Measurements from ENCODE around the gene TBC1D3G.
"Not testable (repeated sequence)": the region's sequence is repeated elsewhere in the genome, so short reads cannot be mapped to it uniquely, and the experiment has no call there.

TBC1D3G gene

DNA sequence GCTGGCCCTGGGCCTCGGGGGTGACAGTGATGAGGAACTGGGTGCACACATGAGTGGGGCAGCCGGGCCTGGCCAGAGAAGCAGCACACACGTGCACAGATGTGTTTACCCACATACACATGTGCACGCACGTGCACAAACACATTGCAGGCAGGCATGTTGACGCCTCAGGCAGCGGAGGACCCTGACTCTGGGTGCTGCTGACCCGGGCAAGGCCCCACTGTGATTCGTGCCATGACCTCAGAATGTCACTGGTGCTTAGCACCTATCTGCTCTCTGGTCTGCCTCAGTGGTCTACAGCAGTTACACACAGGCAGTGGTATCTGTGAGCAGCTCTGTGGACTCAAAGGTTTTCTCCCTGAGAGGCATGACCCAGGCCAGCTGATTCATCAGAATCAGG is at the start of gene TBC1D3G:
TSS of gene TBC1D3G (plus strand) at position 301 of the 400 bp plus-strand sequence. CDS start 1,528 bp downstream, outside the sequence.
- DNase-seq, result not testable (repeated sequence)

DNA sequence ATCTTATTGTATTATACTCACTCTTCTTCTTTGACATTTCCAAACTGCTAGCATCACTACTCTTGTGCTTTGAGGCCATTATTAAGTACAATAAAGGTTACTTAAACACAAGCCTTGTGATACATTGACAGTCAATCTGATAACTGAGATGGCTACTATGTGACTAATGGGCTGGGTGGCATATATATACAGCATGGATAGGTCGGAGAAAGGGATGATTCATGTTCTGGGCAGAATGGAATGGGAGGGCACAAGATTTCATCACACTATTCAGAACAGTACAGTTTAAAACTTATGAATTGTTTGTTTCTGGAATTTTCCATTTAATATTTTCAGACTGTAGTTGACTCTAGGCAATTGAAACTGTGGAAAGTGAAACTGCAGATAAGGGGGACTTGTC is 40.4 kb upstream of the TBC1D3G start:
- DNase-seq, result not testable (repeated sequence)

DNA sequence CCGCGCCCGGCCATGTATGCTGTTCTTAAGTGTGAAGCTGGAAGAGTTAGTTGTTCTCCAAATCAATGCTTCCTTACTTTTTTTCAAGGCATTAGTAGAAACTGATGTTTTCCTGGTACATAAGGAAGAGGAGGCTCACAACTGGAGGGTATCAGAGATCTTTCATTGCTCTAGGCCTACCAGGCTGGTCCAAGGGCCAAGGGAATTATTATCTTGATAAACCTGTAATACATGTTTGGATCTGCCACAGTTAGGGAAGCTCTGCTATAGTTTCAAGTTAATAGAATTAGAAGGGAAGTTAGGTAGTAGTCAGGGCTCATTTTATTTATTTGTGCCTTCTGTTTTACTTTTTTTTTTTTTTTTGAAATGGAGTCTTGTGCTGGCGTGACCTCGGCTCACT is 39.5 kb upstream of the TBC1D3G start:
- not testable (repeated sequence) for DNase-seq

DNA sequence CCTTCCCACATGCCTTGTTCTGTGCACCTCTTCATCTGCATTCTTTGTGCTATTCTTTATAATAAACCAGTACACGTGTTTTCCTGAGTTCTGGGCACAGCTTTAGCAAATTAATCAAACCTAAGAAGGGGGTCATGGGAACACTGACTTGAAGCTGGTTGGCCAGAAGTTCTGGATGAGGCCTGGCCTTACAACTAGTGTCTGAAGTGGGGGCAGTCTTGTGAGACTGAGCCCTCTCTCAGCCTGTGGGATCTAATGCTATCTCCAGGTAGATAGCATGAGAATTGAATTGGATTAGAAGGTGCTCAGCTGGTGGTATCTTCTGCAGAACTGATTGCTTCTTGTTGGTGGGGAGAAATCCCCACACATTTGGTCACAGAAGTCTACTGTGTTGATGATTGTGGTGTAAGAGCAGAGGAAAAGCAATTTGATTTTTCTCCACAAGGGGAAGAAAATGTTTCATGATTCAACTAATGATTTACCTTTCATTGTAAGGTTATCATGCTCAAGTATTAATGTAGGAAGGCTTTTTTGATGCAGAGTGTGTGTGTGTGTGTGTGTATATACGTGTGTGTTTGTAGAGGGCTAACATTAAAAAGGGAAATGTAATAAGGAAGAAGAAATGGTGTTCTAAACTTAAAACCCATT is 33.6 kb upstream of the TBC1D3G start:
- not testable (repeated sequence) for DNase-seq

DNA sequence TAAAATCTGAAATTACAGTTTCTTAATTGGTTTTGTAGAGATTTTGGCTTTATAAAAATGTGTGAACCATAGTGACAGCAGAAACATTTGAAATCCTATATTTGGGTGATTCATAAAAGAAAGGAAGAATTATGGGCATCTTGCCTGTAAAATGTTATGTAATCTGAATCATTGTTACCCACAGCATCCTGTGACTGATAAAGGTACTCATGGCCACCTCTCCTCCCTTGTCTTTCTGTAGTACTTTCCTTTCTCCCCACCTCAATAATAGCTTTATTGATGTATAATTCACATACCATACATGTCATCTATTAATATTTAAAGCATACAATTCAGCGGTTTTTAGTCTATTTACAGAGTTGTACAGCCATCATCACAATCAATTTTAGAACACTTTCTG is 28.5 kb upstream of the TBC1D3G start:
- DNase-seq, result not testable (repeated sequence)

DNA sequence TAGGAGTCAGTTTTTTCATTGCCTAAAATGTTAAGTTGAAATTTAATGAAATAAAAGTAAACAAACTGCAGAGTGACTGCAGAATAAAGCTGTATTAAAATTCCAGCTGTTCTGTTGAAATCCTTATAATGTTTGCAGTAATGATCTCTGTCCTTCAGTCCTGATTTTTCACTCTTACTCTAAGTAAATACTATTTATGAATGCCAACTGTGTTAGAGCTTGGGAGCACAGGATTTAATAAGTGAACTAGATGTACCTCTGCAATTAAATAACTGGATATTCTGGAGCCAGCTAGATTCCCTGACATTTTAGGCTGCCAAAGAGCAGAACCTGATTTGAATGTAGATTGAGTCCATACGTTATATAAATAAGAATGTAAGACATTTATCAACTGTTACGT is 7.9 kb upstream of the TBC1D3G start:
- DNase-seq, result not testable (repeated sequence)

DNA sequence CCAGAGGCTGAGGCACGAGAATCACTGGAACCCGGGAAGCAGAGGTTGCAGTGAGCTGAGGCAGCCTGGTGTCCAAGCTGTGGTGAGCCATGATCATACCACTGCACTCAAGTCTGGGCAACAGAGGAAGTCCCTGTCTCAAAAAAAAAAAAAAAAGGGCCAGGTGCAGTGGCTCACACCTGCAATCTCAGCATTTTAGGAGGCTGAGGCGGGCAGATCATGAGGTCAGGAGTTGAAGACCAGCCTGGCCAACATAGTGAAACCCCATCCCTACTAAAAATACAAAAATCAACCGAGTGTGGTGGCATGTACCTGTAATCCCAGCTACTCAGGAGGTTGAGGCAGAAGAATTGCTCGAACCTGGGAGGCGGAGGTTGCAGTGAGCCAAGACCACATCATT is 38.8 kb downstream of the TBC1D3G start:
- not testable (repeated sequence) for DNase-seq

DNA sequence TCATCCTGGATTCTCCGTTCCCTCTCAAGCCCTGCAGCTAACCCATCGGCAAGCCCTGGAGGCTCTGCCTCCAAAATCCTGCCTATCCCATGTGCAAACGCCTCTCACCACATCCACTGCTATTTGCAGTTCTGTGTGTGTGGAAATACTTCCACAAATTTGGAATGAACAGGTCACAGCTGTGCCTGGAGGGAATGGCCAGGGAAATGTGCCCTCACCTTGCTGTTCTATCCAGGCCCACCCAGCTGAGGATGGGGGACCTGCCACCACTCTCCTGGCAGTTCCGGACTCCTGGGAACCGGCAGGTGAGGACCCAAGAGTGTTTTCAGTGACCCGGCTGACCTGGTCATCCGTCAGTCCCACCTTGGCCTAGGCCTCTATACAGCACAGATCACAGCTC is 52.3 kb downstream of the TBC1D3G start:
- DNase-seq, result not testable (repeated sequence)

Data from activated effector memory CD4-positive, alpha-beta T cell treated with anti-CD3 and anti-CD28 coated beads, Interleukin-2, amount 50 U/mL, for 16 hours (primary cell).